Epidermal melanocyte (primary cell): Measurements from ENCODE around the gene SLC7A9.

Source experiments
- DNase-seq: peaks from one replicate; pipeline ENCODE4 v3.0.0; 2011; ENCODE audit warnings: low spot score; ENCODE audit not compliant: insufficient read length

Gene SLC7A9

DNA sequence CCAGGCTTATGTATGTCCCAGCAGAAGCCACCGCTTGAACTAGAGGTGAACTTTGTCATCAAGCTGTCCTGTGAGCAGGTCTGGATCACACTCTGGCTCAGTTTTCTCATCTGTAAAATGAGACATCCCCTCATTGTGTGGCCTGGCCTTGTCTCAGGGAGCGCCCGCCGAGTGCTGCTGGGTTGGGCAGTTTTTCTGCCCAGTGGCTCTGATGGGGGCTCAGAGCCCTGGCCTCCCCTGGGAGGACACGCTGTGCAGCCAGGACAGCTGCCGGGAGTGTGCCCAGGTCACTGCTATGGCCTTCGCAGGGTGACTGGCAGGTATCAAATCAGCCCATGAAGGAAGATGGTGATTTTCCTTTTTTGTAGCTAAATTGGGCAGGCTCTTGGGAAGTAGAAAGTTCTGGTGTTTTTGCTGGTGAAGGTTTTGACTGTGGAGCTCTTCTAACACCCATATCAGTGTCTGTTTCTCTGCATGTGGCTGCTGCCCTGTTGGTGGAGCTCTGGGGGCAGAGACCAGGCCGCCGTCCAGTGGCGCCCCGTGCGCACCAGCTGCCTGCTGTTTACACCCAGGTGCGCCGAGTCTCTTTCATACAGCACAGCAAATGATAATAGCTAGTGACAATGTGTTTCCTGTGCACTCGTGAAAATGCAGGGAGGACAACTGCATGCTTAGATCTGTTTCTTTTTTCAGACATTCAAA, 40.8 kb downstream of the SLC7A9 start:
- DNase-seq, result no peak

DNA sequence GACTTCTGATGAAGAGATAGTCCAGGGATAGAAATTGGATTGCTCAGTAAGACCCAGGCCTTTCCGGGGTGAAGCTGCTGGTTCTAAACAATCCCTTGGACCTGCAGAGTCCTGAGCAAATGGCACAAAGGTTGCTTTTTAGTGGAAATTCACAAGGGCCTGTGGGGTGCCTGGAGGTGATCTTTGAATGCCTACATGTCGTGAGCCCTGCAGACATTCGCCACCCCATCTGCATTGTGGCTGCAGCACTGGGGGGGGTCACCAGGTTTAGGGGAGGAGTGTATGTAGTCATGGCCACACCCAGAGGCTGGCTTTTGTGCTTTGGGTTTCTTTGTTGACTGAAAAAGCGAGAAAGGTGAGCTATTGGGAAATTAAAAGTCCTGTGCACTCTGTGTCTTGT, 41.4 kb downstream of the SLC7A9 start:
- no peak for DNase-seq

DNA sequence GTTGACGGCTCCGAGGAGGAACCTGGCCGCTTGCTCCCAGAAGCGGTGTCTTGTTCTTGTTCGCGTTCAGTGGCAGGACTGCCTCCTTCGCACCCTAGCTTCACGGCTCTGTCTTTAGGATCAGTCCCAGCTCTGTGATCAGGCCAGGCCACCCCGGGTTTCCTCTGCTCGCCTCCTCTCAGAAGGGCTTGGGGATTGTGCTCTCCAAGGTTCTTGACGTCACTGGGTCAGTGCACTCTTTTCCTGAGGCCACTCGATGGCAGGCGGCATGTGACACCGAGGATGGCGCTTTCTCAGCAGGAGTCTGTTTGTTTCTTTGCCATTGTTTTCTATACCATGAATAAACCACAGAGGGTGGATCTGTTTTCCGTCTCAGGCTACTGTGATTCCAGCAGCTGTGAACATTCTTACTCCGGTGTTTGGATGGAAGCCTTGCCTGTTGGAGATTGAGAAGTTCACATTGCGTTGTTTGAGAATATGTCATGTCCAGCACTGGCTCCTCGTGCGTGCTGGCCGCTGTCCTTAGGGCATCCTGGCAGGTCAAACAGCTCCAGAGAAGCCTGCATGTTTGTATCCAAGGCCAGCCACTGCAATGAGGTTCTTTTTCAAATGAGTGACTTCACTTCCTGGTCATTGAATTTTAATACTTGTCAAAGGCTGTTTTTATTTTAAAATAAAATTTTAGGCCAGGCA, 44.5 kb downstream of the SLC7A9 start:
- DNase-seq, result no peak

DNA sequence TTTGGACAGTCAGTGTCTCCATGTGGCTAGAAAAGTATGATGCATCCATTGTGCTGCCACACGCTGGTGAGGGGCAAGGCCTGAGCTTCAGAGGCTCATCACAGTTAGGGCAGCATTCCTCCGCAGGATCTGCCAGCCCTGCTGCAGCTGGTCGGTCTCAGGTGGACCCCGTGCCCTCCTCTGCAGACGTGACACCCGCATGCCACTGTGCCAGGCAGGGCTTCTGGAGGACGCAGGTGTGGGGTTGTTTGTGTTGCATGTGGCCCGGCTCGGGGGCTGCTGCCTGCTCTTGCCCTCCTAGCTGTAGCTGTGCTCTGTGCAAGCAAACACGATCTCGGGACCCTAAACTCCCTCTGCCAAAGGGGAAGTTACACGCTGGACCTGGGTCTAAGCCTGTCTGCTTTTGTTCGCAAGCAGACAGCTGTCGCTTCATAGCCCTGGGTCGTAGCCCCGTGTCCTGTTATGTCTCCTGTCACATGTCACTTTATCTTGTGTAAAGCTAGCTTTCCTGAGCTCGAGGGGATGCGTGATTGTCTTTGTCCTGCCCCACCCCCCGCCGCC, 45.3 kb downstream of the SLC7A9 start:
- DNase-seq, result no peak

DNA sequence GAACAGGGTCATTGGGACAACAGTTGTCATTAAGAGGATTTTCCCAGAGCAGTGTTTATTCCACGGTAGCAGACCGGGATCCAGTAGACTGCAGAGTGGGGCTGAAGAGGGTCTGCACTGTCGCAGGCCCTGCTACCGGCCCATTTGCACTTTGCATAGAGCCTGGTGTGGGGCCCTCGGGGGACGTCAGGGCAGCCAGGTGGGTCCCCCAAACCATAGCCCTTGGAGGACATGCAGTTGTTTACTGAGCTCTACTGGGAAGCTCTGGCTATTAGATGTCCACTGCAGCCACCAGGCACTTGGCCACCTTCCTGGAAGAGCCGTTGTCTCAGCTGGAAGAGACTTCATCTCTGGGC, 45.8 kb downstream of the SLC7A9 start:
- DNase-seq, result no peak

DNA sequence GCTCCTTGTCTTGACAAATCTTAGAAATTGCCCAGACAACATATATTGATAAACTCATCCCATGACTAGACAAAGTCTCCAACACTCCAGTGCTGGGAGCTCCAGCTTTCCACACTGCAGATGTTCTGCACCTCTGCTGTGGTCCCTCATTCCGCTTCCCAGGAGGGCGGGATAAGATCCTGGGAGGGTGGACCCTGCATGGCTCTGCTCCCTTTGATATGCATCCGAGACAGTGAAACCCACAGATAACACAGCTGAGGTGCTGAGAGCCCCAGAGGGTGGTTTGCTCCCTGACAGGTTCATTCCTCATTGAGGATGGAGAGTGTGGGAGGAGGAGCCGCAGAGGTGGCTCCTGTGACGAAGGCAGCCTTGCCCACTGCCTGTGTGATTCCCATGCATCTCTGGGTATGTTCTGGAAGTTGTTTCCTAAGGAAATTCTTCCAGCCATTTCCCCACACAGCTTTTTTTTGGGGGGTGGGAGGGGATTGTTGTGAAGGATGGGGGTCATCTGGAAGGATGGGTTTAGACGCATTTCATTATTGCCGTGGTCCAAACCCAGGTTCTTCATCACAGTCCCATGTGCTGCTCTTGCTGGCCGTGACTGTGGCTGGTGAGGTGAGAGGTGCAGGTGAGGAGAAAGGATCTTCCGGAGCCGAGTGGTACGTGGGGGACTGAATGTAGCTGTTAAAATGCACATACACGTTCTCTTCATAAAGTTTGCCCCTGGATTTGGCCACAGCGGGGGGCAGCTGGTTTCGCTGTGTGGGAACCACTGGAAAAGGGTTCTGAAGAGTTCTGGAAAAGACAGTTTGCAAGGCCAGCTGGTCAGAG, 46.4 kb downstream of the SLC7A9 start:
- DNase-seq, result no peak

DNA sequence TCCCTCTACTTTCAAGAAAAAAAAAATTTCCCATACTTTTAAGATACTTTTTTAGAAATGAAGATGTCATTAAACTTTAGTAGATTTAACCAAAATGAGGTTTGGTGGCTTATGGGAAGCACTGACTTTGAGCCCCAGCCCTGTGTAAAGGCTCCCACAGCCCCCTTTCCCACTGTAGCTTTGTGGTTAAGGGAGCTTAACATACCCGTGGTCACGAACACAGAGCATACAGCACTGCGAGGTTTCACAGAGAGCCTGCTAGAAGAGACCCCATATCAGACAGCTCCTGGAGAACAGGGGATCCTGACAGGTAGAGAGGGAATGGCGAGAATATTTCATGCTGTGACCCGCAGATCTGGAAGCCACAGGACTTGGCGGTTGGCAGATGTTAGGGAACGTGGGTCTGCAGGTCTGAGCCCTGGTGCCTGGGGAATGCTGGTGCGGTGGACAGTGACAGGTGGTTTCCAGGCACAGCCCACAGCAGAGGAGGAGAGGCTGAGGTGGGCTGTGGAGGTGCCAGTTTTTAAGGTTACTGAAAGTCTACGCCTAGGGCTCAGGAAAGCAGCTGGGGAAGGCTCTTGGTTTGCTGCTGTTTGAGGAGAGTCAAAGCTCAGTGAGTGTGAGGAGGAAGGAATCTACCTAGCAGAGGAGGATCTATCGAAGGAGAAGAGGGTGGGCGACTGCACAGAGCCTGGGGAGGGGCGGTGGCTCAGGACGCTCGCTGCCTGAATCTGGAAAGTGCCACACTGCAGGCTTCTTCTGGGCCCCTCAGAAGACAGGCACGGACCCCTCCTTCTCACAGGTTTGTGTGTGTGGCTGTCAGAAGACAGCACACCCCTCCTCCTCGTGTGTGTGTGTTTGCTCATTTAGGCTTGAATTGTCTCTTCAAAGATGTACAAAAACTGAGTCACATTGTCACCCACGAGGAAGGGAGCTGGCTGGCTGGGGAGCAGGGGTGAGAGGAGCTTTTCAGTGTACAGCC, 49.9 kb downstream of the SLC7A9 start:
- DNase-seq, result no peak

DNA sequence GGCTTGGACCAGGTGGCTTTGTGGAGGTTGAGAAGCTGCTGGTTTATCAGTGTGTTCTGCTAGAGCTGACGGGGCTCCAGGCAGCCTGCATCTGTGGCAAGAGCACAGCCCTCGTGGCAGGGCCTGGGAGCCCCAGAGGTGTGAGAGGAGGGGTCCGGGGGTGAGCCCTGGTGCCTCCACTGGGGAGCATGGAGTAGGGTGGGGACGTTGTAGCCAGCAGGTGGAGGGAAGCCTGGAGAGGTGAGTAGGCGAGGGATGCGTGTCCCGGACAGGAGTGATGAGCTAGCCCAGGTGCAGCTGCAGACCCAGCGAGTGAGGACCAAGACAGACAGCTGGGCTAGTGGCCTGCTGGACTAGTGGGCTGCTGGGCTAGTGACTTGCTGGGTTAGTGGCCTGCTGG, 51.0 kb downstream of the SLC7A9 start:
- DNase-seq, result no peak

DNA sequence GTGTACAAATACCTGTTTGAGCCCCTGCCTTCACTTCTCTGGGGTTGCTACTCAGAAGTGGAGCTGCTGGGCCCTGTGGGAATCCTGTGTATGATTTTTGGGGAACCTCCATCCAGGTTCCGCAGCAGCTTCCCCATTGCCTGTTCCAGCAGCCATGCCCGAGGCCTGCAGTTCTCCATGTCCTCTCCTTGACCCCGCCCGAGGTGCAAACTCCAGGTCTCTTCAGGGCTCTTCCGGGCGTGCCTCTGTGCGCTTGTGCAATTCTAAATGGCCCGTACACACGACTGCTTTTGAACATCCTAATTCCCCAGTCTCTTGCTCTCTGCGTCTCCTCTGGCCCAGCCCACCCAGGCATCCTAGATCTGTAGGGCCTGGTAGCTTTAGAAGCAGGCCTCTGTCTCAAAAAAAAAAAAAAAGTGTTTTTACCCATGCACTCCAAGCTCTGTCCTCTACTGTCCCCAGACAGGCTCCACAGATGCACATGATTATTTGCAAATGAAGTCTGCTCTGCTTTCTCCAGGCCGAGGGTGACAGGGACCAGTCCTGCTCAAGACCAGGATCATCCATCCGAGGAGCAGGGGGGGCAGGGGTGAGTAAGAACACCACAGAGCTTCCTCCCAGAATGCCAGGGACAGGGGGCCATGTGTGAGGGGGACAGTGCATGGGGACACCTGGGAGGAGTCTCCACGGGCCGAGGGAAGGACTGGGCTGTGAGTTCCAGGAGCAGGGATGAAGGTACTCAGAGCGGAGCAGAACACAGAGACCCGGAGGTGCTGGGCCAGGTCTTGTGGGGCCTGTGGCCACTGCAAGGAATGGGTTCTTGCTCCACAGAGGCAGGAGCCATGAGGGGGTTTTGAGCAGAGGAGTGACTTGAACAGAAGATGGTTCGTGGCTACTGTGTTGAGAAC, 51.7 kb downstream of the SLC7A9 start:
- no peak for DNase-seq

DNA sequence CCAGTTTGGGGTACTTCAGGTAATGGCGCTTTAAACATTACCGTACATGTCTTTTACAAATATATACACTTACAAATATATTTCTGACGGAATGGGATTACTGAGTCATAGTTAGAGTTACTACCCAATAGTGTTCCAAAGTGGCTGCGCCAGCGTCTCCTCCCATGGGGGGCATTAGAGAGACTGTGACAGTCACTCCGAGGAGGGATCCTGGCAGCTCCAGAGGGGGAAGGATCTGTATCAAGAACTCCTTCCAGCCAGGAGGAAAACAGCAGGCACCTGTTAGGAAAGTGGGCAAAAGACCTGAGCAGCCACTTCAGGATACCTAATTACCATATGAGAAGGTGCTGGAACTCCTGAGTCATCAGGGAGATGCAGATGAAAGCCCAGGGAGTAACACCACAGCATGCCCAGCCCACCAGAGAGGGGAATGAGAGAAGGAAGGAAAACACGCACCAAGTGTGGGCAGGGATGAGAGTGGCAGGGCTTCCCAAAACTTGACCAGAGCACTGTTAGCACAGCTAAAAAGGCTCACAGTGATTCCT, 52.9 kb downstream of the SLC7A9 start:
- no peak for DNase-seq

DNA sequence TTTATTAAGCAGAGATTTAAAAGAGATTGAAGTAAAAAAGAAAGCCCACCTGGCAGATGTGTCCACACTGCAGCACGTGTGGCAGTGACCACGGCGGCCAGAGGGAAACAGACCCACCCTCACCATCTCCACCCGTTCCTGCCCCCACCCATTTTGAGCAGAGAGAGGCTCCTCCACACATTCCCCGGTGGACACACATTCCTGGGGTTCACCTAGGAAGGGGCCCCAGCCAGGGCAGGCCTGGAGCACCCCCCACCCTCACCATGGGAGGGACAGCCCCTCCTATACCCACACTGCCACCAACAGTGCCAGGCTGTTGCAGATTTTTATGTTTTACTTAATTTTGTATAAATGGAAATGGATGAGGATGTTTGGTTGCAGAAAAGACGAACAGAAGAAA, 54.9 kb downstream of the SLC7A9 start:
- DNase-seq, result no peak

DNA sequence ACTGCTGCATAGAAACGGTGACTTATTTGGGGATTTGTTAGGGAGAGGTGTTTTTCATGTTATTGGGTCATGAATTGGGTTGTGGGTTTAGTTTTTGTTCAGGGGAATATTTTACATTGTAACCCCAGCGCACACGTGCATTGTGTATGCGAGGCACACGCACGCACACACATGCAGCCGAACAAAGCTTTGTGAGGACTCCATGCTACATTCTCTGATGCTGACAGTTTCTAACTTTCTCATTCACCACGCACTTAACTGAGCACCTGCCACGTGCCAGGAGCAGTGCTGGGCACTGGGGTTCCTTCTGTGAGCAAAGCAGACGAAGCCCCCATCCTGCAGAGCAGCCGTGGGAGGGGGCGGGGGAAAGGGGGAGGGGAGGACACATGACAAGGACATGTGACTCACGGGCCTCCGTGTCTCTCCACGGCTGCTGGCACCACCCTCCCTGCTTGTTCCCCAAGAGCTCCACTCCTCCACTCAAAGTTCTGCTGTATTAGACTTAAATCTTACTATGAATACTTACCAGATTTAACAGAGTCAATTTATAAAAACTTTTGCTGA, 55.6 kb downstream of the SLC7A9 start:
- no peak for DNase-seq

DNA sequence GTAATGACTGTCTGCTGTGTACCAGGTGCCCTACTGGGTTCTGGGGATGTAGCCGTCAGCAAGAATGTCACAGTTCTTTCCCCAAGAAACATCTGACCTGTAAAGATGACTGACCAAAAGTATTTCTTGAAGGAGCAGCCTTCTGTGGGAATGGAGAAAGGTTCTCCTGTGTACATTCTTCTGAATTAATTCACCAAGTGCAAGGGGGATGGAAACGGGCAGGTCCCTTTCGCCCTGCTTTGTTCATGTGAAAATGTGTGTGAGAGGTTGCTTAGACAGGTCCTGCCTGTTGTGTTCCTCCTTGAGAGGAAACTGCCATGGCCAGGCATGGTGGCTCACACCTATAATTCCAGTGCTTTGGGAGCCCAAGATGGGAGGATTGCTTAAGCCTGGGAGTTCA, 57.0 kb downstream of the SLC7A9 start:
- no peak for DNase-seq

DNA sequence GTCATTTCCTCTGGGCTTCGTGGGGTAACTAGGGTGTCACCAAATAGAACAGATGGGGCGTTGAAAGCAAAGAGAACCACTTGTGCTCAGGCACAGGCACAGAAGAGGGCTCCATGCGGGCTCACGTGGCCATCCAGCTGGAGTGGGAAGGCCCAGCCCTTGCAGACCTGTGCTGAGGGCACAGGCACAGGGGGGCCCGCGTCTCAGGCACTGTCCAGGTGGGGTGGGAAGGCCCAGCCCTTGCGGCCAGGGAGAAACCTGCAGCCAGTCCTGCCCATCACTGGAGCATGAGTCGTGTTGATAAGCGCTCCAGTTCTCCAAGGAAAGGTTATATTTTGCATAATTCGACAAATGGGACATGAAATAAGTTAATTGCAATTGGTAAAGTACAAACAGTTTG, 57.5 kb downstream of the SLC7A9 start:
- no peak for DNase-seq

DNA sequence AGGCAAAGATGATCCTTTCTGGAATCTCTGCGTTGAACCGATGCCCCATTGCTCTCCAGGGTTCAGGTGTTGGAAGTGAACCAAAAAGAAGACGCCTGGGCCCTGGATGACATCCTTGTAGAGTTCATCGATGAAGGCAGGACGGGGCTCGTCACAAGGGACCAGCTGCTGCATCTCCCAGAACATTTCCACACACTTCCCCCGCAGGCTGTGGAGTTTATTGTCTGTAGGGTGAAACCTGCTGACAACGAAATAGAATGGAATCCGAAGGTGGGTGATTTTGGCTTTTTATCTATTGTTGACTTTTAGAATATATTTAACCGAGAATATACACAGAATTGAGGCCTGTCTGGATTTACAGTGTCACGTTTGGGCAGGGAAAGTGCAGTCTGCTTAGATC, 58.4 kb downstream of the SLC7A9 start:
- DNase-seq, result no peak

DNA sequence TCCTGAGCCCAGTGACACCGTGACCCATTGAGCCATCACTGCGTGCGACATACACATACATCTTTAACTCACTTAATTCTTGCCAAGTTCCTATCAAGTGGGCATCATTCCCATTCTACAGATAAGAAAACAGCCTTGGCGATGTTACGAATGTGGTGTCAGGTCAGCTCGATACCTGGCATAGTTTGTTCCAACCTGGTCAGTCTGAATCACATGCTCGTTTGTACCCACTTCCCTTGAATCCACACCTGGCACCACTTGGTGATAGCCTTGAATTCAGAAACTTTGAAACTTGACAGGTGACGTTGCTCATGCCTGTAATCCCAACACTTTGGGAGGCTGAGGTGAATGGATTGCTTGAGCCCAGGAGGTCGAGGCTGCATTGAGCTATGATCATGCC, 59.1 kb downstream of the SLC7A9 start:
- no peak for DNase-seq

DNA sequence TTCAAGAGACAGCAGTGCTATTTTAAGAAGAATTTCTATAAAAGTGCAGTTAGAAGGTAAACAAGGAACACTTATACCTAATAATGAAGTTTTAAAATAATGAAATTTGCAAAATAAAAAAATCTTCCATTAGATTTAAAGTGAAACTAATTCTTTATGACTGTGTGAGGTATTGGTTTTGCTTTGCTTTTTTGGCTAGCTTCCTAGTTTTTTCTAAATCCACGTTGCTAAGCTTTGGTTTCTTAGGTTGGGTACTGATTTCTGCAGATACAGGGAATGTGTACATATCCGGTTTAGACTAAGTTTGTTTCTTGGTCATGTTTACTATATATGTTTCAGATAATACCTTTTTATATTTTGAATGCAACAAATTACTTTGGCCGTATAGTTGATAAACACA, 59.8 kb downstream of the SLC7A9 start:
- no peak for DNase-seq

DNA sequence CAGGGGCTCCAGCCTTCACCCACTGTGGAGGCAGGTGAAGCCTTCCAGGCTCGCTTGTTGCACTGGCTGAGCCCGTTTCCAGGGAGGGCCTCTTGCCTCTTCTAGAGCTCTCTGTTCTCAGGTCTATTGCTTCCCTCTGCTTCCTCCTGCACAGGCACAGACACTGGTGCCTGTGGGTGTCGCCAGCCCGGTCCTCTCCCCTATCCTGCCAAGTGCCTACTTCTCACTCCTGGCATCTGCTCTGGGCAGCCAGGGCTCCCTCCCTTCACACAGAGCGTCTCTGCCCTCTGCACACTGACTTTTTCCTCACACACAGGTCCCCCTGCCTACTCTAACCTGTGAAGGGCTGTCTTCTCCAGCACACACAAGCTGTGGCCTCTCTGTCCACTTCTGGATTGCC, 60.3 kb downstream of the SLC7A9 start:
- no peak for DNase-seq

DNA sequence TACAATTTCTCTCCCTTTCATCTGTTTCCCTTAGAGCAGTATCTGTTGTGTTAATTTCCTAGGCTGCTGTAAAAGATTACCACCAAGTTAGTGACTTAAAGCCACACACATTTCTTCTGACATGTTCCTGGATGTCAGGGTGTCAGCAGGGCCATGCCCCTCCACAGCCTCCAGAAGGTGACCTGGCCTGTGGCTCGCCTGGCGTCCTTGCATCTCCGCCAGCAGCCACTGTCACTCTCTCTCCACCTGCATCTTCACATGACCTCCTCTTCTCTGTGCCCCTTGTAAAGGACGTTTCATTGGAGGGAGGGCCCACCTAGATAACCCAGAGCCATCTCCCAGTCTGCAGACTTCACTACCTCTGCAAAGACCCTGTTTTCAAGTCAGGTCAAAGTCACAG, 61.3 kb downstream of the SLC7A9 start:
- no peak for DNase-seq
